ENCODE data around the gene ETFDH. TPM values are rescaled to one million over a fixed set of nuclear protein-coding genes. Genes with fewer than 3 reads are reported as not detected.

Gene ETFDH
- total and polyA plus RNA-seq, 9 donors: 13.6 to 35.9 (median 19.5) TPM

GRCh38 chr4:158756588-158756987, 84.5 kb downstream of the ETFDH start:
- Histone ChIP-seq H3K4me1 (ENCODE audit: insufficient read depth) (no peaks in the 10 kb centered on the region), H3K9me3 (no peaks in the 10 kb centered on the region), H3K36me3 (no peaks in the 10 kb centered on the region), H3K4me3 (no peak overlapping the region), H3K27ac (no peak overlapping the region), H3K27me3 (no peaks in the 10 kb centered on the region)
- TF ChIP-seq EP300 (IDR thresholded peaks at IDR 0.05) (no peak), CTCF (IDR thresholded peaks at IDR 0.05) (no peak), POLR2A (IDR thresholded peaks at IDR 0.05) (no peak)
- intact Hi-C loops (cut with DNase I): no loop called here
- no peak for DNase-seq

DNA sequence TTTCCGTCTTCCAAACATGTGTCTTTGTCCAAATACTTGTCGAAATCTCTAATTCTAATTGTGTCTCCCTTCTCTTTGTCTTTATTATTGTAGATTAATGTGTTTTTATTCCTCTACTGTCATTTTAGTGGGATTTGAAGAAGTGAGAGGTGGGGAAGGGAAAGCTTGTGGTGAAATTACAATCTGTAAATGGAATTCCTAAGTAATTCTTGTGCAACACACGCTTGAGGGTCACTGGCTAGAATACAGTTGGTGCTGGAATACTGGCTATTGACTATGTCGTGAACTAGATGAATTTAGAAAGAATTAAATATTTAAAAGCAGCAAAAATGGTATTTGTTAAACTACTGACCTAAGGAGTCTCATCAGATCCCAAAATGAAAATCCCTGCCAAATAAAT, 86.0 kb downstream of the ETFDH start:
- WGBS, 3 donors: 64 to 83% (median 65%) methylated on average over 4 of the region's 4 CpGs
- H3K9me3 ChIP-seq: no peaks in the 10 kb centered on the region
- TF ChIP-seq EP300 (IDR thresholded peaks at IDR 0.05): no peak
- no peak for TF ChIP-seq CTCF (IDR thresholded peaks at IDR 0.05)
- TF ChIP-seq POLR2A (IDR thresholded peaks at IDR 0.05): no peak
- no peak overlapping the region for H3K27ac ChIP-seq
- H3K27me3 ChIP-seq: no peaks in the 10 kb centered on the region
- intact Hi-C loops (cut with DNase I): no loop called here
- no peaks in the 10 kb centered on the region for H3K36me3 ChIP-seq
- no peak overlapping the region for H3K4me3 ChIP-seq
- DNase-seq: no peak
- no peaks in the 10 kb centered on the region for H3K4me1 ChIP-seq (ENCODE audit: insufficient read depth)

DNA sequence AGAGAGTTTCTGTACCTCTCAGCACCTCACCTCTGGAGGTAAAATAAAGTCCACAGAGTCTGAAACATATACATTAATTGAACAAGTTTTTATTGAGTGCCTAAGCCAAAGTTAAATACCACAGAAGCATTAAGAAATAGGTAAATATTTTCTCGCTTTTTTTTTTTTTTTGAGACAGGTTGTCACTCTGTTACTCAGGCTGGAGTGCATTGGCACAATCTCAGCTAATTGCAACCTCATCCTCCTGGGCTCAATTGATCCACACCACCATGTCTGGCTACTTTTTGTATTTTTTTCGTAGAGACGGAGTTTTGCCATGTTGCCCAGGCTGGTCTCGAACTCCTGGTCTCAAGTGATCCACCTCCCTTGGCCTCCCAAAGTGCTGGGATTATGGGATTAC, 86.6 kb downstream of the ETFDH start:
- TF ChIP-seq CTCF (IDR thresholded peaks at IDR 0.05) (no peak), POLR2A (IDR thresholded peaks at IDR 0.05) (no peak)
- no peaks in the 10 kb centered on the region for H3K27me3 ChIP-seq
- no peak overlapping the region for H3K27ac ChIP-seq
- no peaks in the 10 kb centered on the region for H3K36me3 ChIP-seq
- no peak for DNase-seq
- no peak overlapping the region for H3K4me3 ChIP-seq
- intact Hi-C loops (cut with DNase I): no loop called here
- no peaks in the 10 kb centered on the region for H3K4me1 ChIP-seq (ENCODE audit: insufficient read depth)
- WGBS, 3 donors: 94 to 98% (median 95%) methylated on average over 4 of the region's 4 CpGs
- H3K9me3 ChIP-seq: no peaks in the 10 kb centered on the region

Small RNAs within 50 kb of the gene (small RNA-seq; reads per million reads assigned to genes)
- not detected for gene RF00012

Other genes starting within 250 kb of the ETFDH start
- 1 to 10 TPM in 1 of 7 donors, under 1 TPM in 6; 0.35 to 3.6 (median 0.69) TPM for gene RXFP1, start 150.4 kb upstream of the ETFDH start, total RNA-seq
- under 1 TPM; 0.73 to 0.93 TPM for gene RXFP1, start 150.4 kb upstream of the ETFDH start, polyA plus RNA-seq
- 1 to 10 TPM; 3.6 to 6.4 (median 4.5) TPM for gene C4orf46, start 409 bp upstream of the ETFDH start, total RNA-seq
- gene C4orf46, start 409 bp upstream of the ETFDH start, polyA plus RNA-seq: 1 to 10 TPM; 4.6 to 6.0 TPM
- gene PPID, start 51.1 kb downstream of the ETFDH start, total RNA-seq: 10 to 100 TPM; 10.9 to 18.2 (median 14.5) TPM
- gene PPID, start 51.1 kb downstream of the ETFDH start, polyA plus RNA-seq: 10 to 100 TPM; 14.8 to 54.8 TPM
- 10 to 100 TPM; 10.8 to 34.1 (median 20.9) TPM for gene FNIP2, start 96.7 kb downstream of the ETFDH start, total RNA-seq
- 10 to 100 TPM in 1 of 2 donors, 1 to 10 TPM in 1; 6.1 to 18.3 TPM for gene FNIP2, start 96.7 kb downstream of the ETFDH start, polyA plus RNA-seq